ENCODE results near the gene STXBP1.

Gene STXBP1

DNA sequence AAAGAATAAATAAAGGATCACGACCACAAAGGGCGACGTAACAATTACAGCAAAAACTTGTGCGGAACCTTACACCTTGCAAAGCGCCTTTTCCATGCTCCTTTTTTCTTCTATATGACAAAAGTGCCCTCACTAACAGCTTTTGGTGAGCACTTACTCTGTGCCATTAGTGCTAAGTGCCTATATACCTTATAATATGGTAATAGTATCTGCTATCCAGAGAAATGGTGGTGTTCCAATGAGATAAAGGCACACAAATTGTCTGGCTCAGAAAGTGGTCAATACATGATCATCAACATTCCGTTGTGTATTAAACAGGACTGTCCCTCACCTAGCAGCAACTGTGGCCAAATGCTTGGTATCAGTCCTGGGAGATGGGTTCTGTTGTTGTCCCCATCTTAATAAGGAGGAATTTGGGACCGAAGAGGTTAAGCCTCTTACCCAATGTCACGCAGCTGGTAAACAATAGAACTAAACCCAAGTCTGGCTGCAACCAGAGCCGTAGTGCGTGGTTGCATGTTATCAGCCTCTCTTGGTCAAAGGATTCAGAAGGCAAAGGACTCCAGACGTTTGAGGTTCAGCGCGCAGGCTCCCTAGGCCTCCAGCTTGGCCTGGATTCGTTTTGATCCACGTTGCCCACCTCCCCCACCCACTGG is 123.6 kb downstream of the STXBP1 start:
- H3K4me3 ChIP-seq (ENCODE audit: low read length), result no peak overlapping the region
- no peak for TF ChIP-seq ZNF274 (IDR thresholded peaks at IDR 0.05; ENCODE audit: low read depth, low read length)

DNA sequence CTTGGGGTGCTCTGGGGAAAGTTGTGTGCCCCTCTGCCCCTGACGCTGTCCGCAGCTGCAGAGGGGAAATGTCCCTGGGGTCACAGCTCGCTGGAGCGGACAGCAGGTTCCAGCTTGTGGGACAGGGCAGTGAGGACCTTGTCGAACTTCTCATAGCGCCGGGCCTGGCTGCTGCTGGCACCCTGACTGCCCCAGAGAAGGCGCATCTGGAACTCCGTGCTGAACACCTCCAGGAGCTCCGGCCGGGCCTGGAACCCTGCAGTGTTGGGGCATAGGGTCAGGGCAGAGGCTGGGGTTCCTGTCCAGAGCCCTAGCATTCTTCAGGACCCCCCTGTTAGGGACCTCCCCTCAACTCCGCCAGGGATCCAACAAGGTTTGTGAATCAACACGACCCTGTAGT is 126.6 kb downstream of the STXBP1 start:
- TF ChIP-seq ZNF274 (IDR thresholded peaks at IDR 0.05; ENCODE audit: low read depth, low read length), result no peak
- no peak overlapping the region for H3K4me3 ChIP-seq (ENCODE audit: low read length)

DNA sequence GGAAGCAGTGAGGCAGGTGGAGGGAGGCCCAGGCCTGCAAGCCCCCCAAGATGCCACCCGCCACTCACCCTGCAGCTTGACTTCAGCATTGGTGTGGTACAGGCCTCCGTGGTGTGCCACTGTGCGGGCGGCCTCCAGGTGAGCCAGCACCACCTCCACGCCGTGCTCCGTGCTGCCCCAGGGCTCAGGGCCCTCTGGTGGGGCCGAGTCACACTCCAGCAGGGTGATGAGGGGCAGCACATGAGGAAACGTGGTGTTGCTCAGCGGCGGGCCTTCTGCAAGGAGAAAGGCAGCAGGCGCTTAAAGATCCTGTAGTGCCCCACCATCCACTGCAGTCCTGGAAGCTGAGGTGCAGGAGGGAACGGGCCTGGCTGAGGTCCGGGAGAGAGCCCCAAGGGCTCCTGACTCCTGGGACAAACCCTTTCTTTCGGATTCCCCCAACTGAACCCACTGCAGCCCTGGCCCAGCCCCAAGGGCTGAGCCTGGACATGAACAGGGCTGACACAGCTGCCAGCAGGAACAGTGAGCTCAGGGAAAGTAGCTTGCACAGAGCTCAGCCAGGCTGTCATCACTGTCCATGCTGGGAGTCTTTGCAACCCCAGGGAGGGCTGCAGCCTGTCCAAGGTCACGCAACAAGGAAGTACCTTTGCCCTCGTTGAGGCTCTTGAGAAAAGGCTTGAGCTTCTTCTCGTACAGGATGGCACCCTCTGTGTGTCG is 127.7 kb downstream of the STXBP1 start:
- no peak overlapping the region for H3K4me3 ChIP-seq (ENCODE audit: low read length)
- no peak for TF ChIP-seq ZNF274 (IDR thresholded peaks at IDR 0.05; ENCODE audit: low read depth, low read length)

DNA sequence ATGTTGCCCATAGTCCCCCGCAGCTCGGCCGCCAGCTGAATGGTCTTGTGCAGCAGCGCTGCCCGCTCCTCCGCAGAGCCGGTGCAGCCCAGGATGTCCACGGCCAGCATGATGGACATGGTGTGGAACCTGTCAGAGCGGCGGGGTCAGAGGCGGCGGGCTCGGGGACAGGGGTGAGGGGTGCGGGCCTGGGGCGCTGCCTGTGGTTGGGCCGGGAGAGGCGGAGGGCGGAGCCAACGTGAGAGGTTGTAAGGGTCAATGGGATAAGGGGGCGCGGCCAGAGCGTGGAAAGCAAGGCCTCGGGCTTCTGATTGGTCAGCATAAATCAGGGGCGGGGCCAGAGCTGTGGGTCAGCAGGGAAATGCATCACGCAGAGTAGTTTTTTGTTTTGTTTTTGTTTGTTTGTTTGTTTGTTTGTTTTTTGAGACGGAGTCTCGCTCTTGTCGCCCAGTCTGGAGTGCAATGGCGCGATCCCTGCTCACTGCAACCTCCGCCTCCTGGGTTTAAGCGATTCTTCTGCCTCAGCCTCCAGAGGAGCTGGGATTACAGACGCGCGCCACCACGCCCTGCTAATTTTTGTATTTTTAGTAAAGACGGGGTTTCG is 129.9 kb downstream of the STXBP1 start:
- no peak for TF ChIP-seq ZNF274 (IDR thresholded peaks at IDR 0.05; ENCODE audit: low read depth, low read length)
- no peak overlapping the region for H3K4me3 ChIP-seq (ENCODE audit: low read length)

Data from GM08714 (cell line).